H1 (cell line): ENCODE measurements around the gene LIMS1. TPM values are rescaled to one million over a fixed set of nuclear protein-coding genes. Genes with fewer than 3 reads are reported as not detected.

Experiments used
- CTCF ChIA-PET: fragments of 300-600 bp; sonication (Branson Sonifier 250); formaldehyde crosslinking; loops from one replicate; lab custom pipeline; 2021; ENCODE audit not compliant: partially characterized antibody; lab: Charles Lee
- POLR2A ChIA-PET: fragments of 300-600 bp; sonication (Branson Sonifier 250); formaldehyde crosslinking; loops from one replicate; lab custom pipeline; 2021; ENCODE audit warnings: inconsistent platforms; ENCODE audit not compliant: partially characterized antibody; lab: Charles Lee
- DNase-seq, 2 experiments: peaks; one replicate each; pipeline versions ENCODE4 v3.0.0 to v3.0.0-alpha.2; 2010 to 2022; ENCODE audit warnings: low spot score in 2 of 2, low read depth in 1 of 2, mixed read lengths in 1 of 2
- FAIRE-seq: peaks from 2 replicates; lab custom pipeline; 2011; peaks lifted over from hg19 to GRCh38; lab: Jason Lieb, UNC
- H2AFZ ChIP-seq: 2 replicates; pipeline ENCODE4 v1.8.1; 2012; ENCODE audit warnings: low read length, inconsistent platforms
- H2AK5ac ChIP-seq: 2 replicates; pipeline ENCODE4 v1.6.1; 2013; ENCODE audit warnings: low read depth, low read length
- H2BK120ac ChIP-seq: replicated peaks from 2 replicates; pipeline ENCODE3; 2013; ENCODE audit warnings: low read depth, low read length, inconsistent platforms
- H2BK12ac ChIP-seq: 2 replicates; pipeline ENCODE4 v1.6.1; 2013; ENCODE audit warnings: low read depth, low read length
- H2BK15ac ChIP-seq: 2 replicates; pipeline ENCODE4 v1.6.1; 2013; ENCODE audit warnings: low read length
- H2BK20ac ChIP-seq: 2 replicates; pipeline ENCODE4 v1.6.1; 2013; ENCODE audit warnings: low read length
- H2BK5ac ChIP-seq: 2 replicates; pipeline ENCODE4 v1.6.1; 2013; ENCODE audit warnings: low read depth, low read length
- H3K14ac ChIP-seq: 2 replicates; pipeline ENCODE4 v1.6.1; 2013; ENCODE audit warnings: inconsistent platforms; ENCODE audit not compliant: insufficient read length
- H3K18ac ChIP-seq: 2 replicates; pipeline ENCODE4 v1.6.1; 2013; ENCODE audit warnings: low read length; ENCODE audit errors: extremely low read depth
- H3K23ac ChIP-seq: 2 replicates; pipeline ENCODE4 v1.6.1; 2013; ENCODE audit warnings: inconsistent platforms; ENCODE audit not compliant: insufficient read length
- H3K23me2 ChIP-seq: 2 replicates; pipeline ENCODE4 v1.6.1; 2013; ENCODE audit warnings: low read depth, low read length
- H3K27ac ChIP-seq: 2 replicates; pipeline ENCODE4 v1.6.1; 2011; ENCODE audit warnings: low read depth, low read length, inconsistent platforms
- H3K27me3 ChIP-seq, 4 experiments: replicated peaks in 1 of 4; 1 replicate in 1 of 4; 2 replicates in 3 of 4; pipeline versions ENCODE4 v1.6.1 to v1.8.1; 2011 to 2013; ENCODE audit warnings: low read length in 3 of 4, mild to moderate bottlenecking in 3 of 4, inconsistent platforms in 2 of 4, mixed read lengths in 2 of 4, moderate library complexity in 1 of 4; ENCODE audit not compliant: control insufficient read depth in 3 of 4, insufficient read depth in 3 of 4; ENCODE audit errors: extremely low read depth in 1 of 4
- H3K36me3 ChIP-seq, 4 experiments: 2 replicates each; pipeline versions ENCODE4 v1.6.1 to v1.8.1; 2011 to 2013; ENCODE audit warnings: mild to moderate bottlenecking in 4 of 4, low read length in 3 of 4, moderate library complexity in 2 of 4, control low read depth in 1 of 4, inconsistent platforms in 1 of 4; ENCODE audit not compliant: insufficient read depth in 4 of 4, control insufficient read depth in 2 of 4
- H3K4ac ChIP-seq: replicated peaks from 2 replicates; pipeline ENCODE3; 2013; ENCODE audit warnings: low read length, low read depth, mixed read lengths, inconsistent platforms; ENCODE audit not compliant: insufficient read length
- H3K4me1 ChIP-seq, 4 experiments: replicated peaks in 1 of 4; 1 replicate in 1 of 4; 2 replicates in 3 of 4; pipeline versions ENCODE4 v1.6.1 to v1.8.1; 2011 to 2013; ENCODE audit warnings: low read length in 3 of 4, inconsistent platforms in 2 of 4, mixed read lengths in 1 of 4; ENCODE audit not compliant: insufficient read depth in 4 of 4, control insufficient read depth in 3 of 4
- H3K4me2 ChIP-seq, 2 experiments: 2 replicates each; pipeline versions ENCODE4 v1.6.1 to v1.8.1; 2011 to 2013; ENCODE audit warnings: low read depth in 2 of 2, low read length in 2 of 2, control low read depth in 1 of 2, inconsistent platforms in 1 of 2, mild to moderate bottlenecking in 1 of 2; ENCODE audit not compliant: insufficient read depth in 1 of 2
- H3K4me3 ChIP-seq, 4 experiments: fragments of 200-600, 300-600 bp in 1 of 4; sonication (generic), shearing (Covaris generic), sonication (Bioruptor Twin) in 1 of 4; 2 replicates each; pipeline versions ENCODE4 v1.5.1 to v1.8.1; 2011 to 2016; ENCODE audit warnings: low read length in 4 of 4, low read depth in 3 of 4, control low read depth in 2 of 4, inconsistent platforms in 2 of 4, mild to moderate bottlenecking in 2 of 4, mixed read lengths in 1 of 4, moderate library complexity in 1 of 4; ENCODE audit not compliant: insufficient read depth in 2 of 4; ENCODE audit errors: extremely low read depth in 1 of 4
- H3K56ac ChIP-seq: replicated peaks from 2 replicates; pipeline ENCODE3; 2013; ENCODE audit warnings: low read depth, mild to moderate bottlenecking, mixed read lengths, low read length, inconsistent platforms; ENCODE audit not compliant: insufficient read length
- H3K79me1 ChIP-seq: 2 replicates; pipeline ENCODE4 v1.6.1; 2013; ENCODE audit warnings: low read depth, low read length, control low read depth
- H3K79me2 ChIP-seq, 2 experiments: 2 replicates each; pipeline versions ENCODE4 v1.6.1 to v1.8.1; 2012 to 2013; ENCODE audit warnings: low read length in 2 of 2, mild to moderate bottlenecking in 2 of 2, inconsistent platforms in 1 of 2; ENCODE audit not compliant: insufficient read depth in 2 of 2, control insufficient read depth in 1 of 2
- H3K9ac ChIP-seq, 4 experiments: replicated peaks in 1 of 4; 1 replicate in 1 of 4; 2 replicates in 3 of 4; pipeline versions ENCODE4 v1.6.1 to v1.8.1; 2011 to 2013; ENCODE audit warnings: low read depth in 3 of 4, low read length in 3 of 4, control low read depth in 2 of 4, mild to moderate bottlenecking in 2 of 4, moderate library complexity in 2 of 4, inconsistent platforms in 1 of 4; ENCODE audit errors: extremely low read depth in 1 of 4
- H3K9me3 ChIP-seq, 2 experiments: 2 replicates each; pipeline versions ENCODE4 v1.6.1 to v1.8.1; 2012 to 2013; ENCODE audit warnings: mild to moderate bottlenecking in 2 of 2, moderate library complexity in 2 of 2, control low read depth in 1 of 2, inconsistent platforms in 1 of 2, low read depth in 1 of 2, low read length in 1 of 2, mixed read lengths in 1 of 2; ENCODE audit not compliant: insufficient read depth in 2 of 2
- H4K20me1 ChIP-seq, 2 experiments: replicated peaks in 1 of 2; 2 replicates each; pipeline versions ENCODE3 to v1.8.1; 2011 to 2013; ENCODE audit warnings: inconsistent platforms in 2 of 2, low read length in 2 of 2, mild to moderate bottlenecking in 1 of 2; ENCODE audit not compliant: insufficient read depth in 2 of 2, control insufficient read depth in 1 of 2
- H4K5ac ChIP-seq: 2 replicates; pipeline ENCODE4 v1.6.1; 2013; ENCODE audit warnings: low read length, low read depth, mixed read lengths, inconsistent platforms; ENCODE audit not compliant: insufficient read length
- H4K8ac ChIP-seq: 2 replicates; pipeline ENCODE4 v1.8.0; 2013; ENCODE audit warnings: mild to moderate bottlenecking, moderate library complexity, low read length, inconsistent platforms; ENCODE audit not compliant: insufficient read depth; ENCODE audit errors: extremely low read depth
- H4K91ac ChIP-seq: replicated peaks from 2 replicates; pipeline ENCODE3; 2013; ENCODE audit warnings: low read length, mixed read lengths, inconsistent platforms; ENCODE audit not compliant: insufficient read length
- BACH1 ChIP-seq: IDR thresholded peaks from 2 replicates; pipeline ENCODE4 v1.6.1; 2012; ENCODE audit warnings: low read length, improper control_type of control experiment
- CBX8 ChIP-seq: fragments of 300-800, 300-1000 bp; sonication (generic); IDR thresholded peaks from 2 replicates; pipeline ENCODE4 v1.7.1; 2016; ENCODE audit warnings: low read depth, low read length, borderline replicate concordance
- CHD1 ChIP-seq: IDR thresholded peaks from 2 replicates; pipeline ENCODE4 v1.6.1; 2012; ENCODE audit warnings: low read depth, low read length, improper control_type of control experiment
- FOSL1 ChIP-seq: IDR thresholded peaks from 2 replicates; pipeline ENCODE4 v1.6.1; 2011; ENCODE audit warnings: mild to moderate bottlenecking, low read depth, low read length, moderate library complexity; ENCODE audit not compliant: insufficient read depth
- JUND ChIP-seq: IDR thresholded peaks from 2 replicates; pipeline ENCODE4 v1.6.1; 2011; ENCODE audit warnings: mild to moderate bottlenecking, improper control_type of control experiment, low read length
- POLR2A ChIP-seq, 2 experiments: IDR thresholded peaks; 1 replicate in 1 of 2; 2 replicates in 1 of 2; pipeline ENCODE4 v1.6.1; 2011; ENCODE audit warnings: low read depth in 2 of 2, low read length in 2 of 2, mild to moderate bottlenecking in 2 of 2; ENCODE audit errors: control extremely low read depth in 1 of 2
- RXRA ChIP-seq: IDR thresholded peaks from 2 replicates; pipeline ENCODE4 v1.6.1; 2011; ENCODE audit warnings: low read depth, mild to moderate bottlenecking, low read length, moderate library complexity; ENCODE audit not compliant: insufficient read depth
- SIRT6 ChIP-seq: IDR thresholded peaks from one replicate; pipeline ENCODE4 v1.7.1; 2012; ENCODE audit warnings: low read length, inconsistent platforms
- SP2 ChIP-seq: IDR thresholded peaks from 2 replicates; pipeline ENCODE4 v1.6.1; 2012; ENCODE audit warnings: mild to moderate bottlenecking, low read length, inconsistent platforms
- TCF12 ChIP-seq: IDR thresholded peaks from 2 replicates; pipeline ENCODE4 v1.6.1; 2011; ENCODE audit warnings: low read depth, mild to moderate bottlenecking, low read length
- TEAD4 ChIP-seq: IDR thresholded peaks from 2 replicates; pipeline ENCODE4 v1.6.1; 2012; ENCODE audit warnings: low read depth, low read length, inconsistent platforms, mixed read lengths
- WGBS, 2 experiments: shearing (Covaris generic) in 1 of 2; methylation state at CpG; one replicate each; pipeline versions ENCODE4 v1.1.6 to v1.1.7; 2013 to 2015; ENCODE audit warnings: low lambda C conversion rate in 2 of 2, mixed read lengths in 2 of 2, inconsistent platforms in 1 of 2, low coverage in 1 of 2, missing lambda C conversion rate in 1 of 2; ENCODE audit not compliant: insufficient replicate concordance in 2 of 2, insufficient coverage in 1 of 2, insufficient read length in 1 of 2; ENCODE audit errors: extremely low coverage in 1 of 2, missing lambda C conversion rate in 1 of 2; 5-methylcytosine and 5-hydroxymethylcytosine counted together
- polyA plus RNA-seq, 7 experiments: library from polyadenylated mRNA; depleted of rRNA in 3 of 7; stranded (reverse) in 5 of 7; unstranded in 2 of 7; fragments of >200 nt in 5 of 7; fragments of 200-250 nt in 2 of 7; gene quantifications; 1 replicate in 5 of 7; 2 replicates in 1 of 7; 4 replicates in 1 of 7; pipeline versions ENCODE4 v1.2.1 to v1.2.3, GENCODE V29; 2011 to 2013; ENCODE audit warnings: missing spikeins in 2 of 7, mixed read lengths in 2 of 7
- total RNA-seq: library from RNA; stranded (reverse); fragmentation: NEBNext Ultra II Directional; extraction: Animal tissue kit (Norgen Biotek cat#: 25700); gene quantifications from 2 replicates; pipeline ENCODE4 v1.2.1, GENCODE V29; 2021
- TF ChIP-seq, protein P1 (sequence below): IDR thresholded peaks from 2 replicates; pipeline ENCODE4 v1.6.1; 2012; ENCODE audit warnings: inconsistent platforms
- TF ChIP-seq, protein P2 (sequence below): IDR thresholded peaks from 2 replicates; pipeline ENCODE4 v1.6.1; 2011; ENCODE audit warnings: low read length, improper control_type of control experiment
- TF ChIP-seq, protein P3 (sequence below): IDR thresholded peaks from 2 replicates; pipeline ENCODE4 v1.6.1; 2012; ENCODE audit warnings: inconsistent platforms

LIMS1 gene
- total and polyA plus RNA-seq, 2 of the 8 experiments (the other 6 are each of a cell fraction or from before 2014, with no cell fraction given), result 24.1 to 36.7 TPM

DNA sequence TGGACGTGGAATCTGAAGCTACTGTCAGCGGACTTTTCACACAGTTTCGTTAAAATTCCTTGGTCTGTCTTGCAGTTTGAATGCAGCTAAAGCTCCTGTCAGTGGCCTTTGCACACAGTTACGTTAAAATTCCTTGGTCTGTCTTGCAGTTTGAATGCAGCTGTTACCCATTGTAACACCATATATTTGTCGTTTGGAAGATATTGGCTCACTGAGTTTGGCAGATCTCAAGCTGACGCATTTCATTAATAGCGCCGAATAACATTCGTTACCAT lies 1.0 kb downstream of the LIMS1 start:
- 55% methylated on average over 9 of the region's 9 CpGs; no CpG with 5 or more reads in 1 of the 2 experiments for WGBS, 2 experiments
- H3K4me2 ChIP-seq, result peak overlapping the region; percentile 91 to 96
- H3K18ac ChIP-seq, result no peak overlapping the region
- H4K20me1 ChIP-seq, result peaks cover 0 to 3% of the 10 kb centered on the region in 2 experiments
- H3K79me1 ChIP-seq, result no peaks in the 10 kb centered on the region
- peak overlapping the region; percentile 98 for H3K23ac ChIP-seq
- H3K9me3 ChIP-seq, result no peaks in the 10 kb centered on the region
- no peak overlapping the region for H4K8ac ChIP-seq
- H3K14ac ChIP-seq, result no peak overlapping the region
- H2BK12ac ChIP-seq, result no peak overlapping the region
- H3K4ac ChIP-seq, result no peak overlapping the region
- peak overlapping the region; percentile 81 to 91 (median 84) for H3K4me3 ChIP-seq
- H3K79me2 ChIP-seq, result peaks cover 9 to 49% of the 10 kb centered on the region in 2 experiments; a peak in 3 of 4 replicates
- no peak overlapping the region for H2AFZ ChIP-seq
- peaks cover 0 to 11% (median 1%) of the 10 kb centered on the region in 4 experiments; a peak in 4 of 7 replicates for H3K4me1 ChIP-seq
- H3K23me2 ChIP-seq, result peaks cover 9% of the 10 kb centered on the region
- POLR2A ChIA-PET, result interaction anchor here (0.9 to 1.7 kb wide), 7 partner anchors 10 to 137 kb away, joined by 3 read pairs; partner anchors contain the start of gene GCC2
- H2BK120ac ChIP-seq, result no peak overlapping the region
- no peak overlapping the region for H4K91ac ChIP-seq
- DNase-seq (no peak), FAIRE-seq (no peak)
- H2BK5ac ChIP-seq, result no peak overlapping the region
- H3K56ac ChIP-seq, result no peak overlapping the region
- H2BK15ac ChIP-seq, result no peak overlapping the region
- no peak overlapping the region for H4K5ac ChIP-seq
- H3K27me3 ChIP-seq, result peaks cover 0 to 4% (median 1%) of the 10 kb centered on the region in 4 experiments; a peak in 3 of 7 replicates
- no peak overlapping the region for H2AK5ac ChIP-seq
- H3K27ac ChIP-seq, result no peak overlapping the region
- CTCF ChIA-PET, result interaction anchor here (0.9 to 1.1 kb wide), 2 partner anchors 15 to 49 kb away, joined by 4 to 5 read pairs; no protein-coding TSS in a partner anchor
- H3K36me3 ChIP-seq, result no peaks in the 10 kb centered on the region
- no peak overlapping the region for H2BK20ac ChIP-seq
- peak overlapping the region in 1 of 4 experiments; percentile 3; a peak in 1 of 7 replicates for H3K9ac ChIP-seq
- TF ChIP-seq CBX8 (no peak), FOSL1 (no peak), POLR2A (IDR thresholded peaks at IDR 0.05; ENCODE audit: control extremely low read depth in 1 of 2, low read depth in 2 of 2, low read length in 2 of 2) (no peak), SP2 (no peak), TCF12 (no peak), RXRA (no peak), SIRT6 (no peak), CHD1 (no peak), TEAD4 (no peak), JUND (no peak), BACH1 (no peak)
- TF ChIP-seq, protein P1, sequence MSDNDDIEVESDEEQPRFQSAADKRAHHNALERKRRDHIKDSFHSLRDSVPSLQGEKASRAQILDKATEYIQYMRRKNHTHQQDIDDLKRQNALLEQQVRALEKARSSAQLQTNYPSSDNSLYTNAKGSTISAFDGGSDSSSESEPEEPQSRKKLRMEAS, result no peak
- TF ChIP-seq, protein P2, sequence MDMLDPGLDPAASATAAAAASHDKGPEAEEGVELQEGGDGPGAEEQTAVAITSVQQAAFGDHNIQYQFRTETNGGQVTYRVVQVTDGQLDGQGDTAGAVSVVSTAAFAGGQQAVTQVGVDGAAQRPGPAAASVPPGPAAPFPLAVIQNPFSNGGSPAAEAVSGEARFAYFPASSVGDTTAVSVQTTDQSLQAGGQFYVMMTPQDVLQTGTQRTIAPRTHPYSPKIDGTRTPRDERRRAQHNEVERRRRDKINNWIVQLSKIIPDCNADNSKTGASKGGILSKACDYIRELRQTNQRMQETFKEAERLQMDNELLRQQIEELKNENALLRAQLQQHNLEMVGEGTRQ, result no peak
- TF ChIP-seq, protein P3, sequence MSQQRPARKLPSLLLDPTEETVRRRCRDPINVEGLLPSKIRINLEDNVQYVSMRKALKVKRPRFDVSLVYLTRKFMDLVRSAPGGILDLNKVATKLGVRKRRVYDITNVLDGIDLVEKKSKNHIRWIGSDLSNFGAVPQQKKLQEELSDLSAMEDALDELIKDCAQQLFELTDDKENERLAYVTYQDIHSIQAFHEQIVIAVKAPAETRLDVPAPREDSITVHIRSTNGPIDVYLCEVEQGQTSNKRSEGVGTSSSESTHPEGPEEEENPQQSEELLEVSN, result no peak
